Omental fat pad (tissue), 4 donors: ENCODE results near the gene TRIM46. TPM values are rescaled to one million over a fixed set of nuclear protein-coding genes. Genes with fewer than 3 reads are reported as not detected.
A peak's percentile ranks its signal among the peaks of the same experiment; 100 is the strongest.

Experiments
- ATAC-seq: fragments of 150-250 bp; one replicate; pipeline ENCODE4 v1.9.1; 2016; ENCODE audit warnings: mild to moderate bottlenecking, moderate library complexity; ENCODE audit not compliant: low FRiP score
- DNase-seq: peaks from one replicate; pipeline ENCODE4 v3.0.0-alpha.2; 2019; ENCODE audit warnings: low spot score
- CTCF ChIP-seq, 3 donors: fragments of 450-650 bp; IDR thresholded peaks; one replicate each; pipeline ENCODE4 v1.5.1; 2016 to 2017; ENCODE audit warnings: antibody characterized with exemption in 3 of 3, mild to moderate bottlenecking in 3 of 3, moderate library complexity in 2 of 3
- total RNA-seq, 4 donors: library from RNA; depleted of rRNA; stranded (reverse); fragments of >200 nt; gene quantifications; one replicate each; pipeline ENCODE4 v1.1.0, GENCODE V29; 2016

TRIM46 gene
- total RNA-seq, 4 donors from 2014 or later, result 0.36 to 1.4 (median 1.1) TPM

- DNase-seq, result no peak
- no peak for TF ChIP-seq CTCF (IDR thresholded peaks at IDR 0.05)
- no peak for ATAC-seq
Measured at GRCh38 chr1:155133799-155134281, 39.8 kb upstream of the TRIM46 start.

- ATAC-seq (no peak), DNase-seq (no peak)
- no peak for TF ChIP-seq CTCF (IDR thresholded peaks at IDR 0.05)
Measured at GRCh38 chr1:155134322-155134721, 39.3 kb upstream of the TRIM46 start.

- ATAC-seq (peak; percentile 91), DNase-seq (peak; percentile 91)
- TF ChIP-seq CTCF (IDR thresholded peaks at IDR 0.05), result no peak
Measured at GRCh38 chr1:155134880-155135414, 38.7 kb upstream of the TRIM46 start.

- ATAC-seq (peak; percentile 86), DNase-seq (peak; percentile 83)
- TF ChIP-seq CTCF (IDR thresholded peaks at IDR 0.05), result no peak
Measured at GRCh38 chr1:155135415-155136028, 38.1 kb upstream of the TRIM46 start, which contains the start of gene SLC50A1. Gene SLC50A1 (plus strand): TSS chr1:155135852. CDS start chr1:155135912, 60 bp downstream.

- no peak for TF ChIP-seq CTCF (IDR thresholded peaks at IDR 0.05)
- ATAC-seq (no peak), DNase-seq (no peak)
Measured at GRCh38 chr1:155136748-155137147, 36.9 kb upstream of the TRIM46 start.

- DNase-seq (no peak), ATAC-seq (no peak)
- no peak for TF ChIP-seq CTCF (IDR thresholded peaks at IDR 0.05)
Measured at GRCh38 chr1:155137154-155137949, 36.3 kb upstream of the TRIM46 start.
